ENCODE measurements around the gene TRIM17. TPM values are rescaled to one million over a fixed set of nuclear protein-coding genes. Genes with fewer than 3 reads are reported as not detected.
A peak's percentile ranks its signal among the peaks of the same experiment; 100 is the strongest.

Gene TRIM17
- total and polyA plus RNA-seq, 5 donors from 2014 or later = 0.30 to 0.61 (median 0.41) TPM; not detected in 1

GRCh38 chr1:228445843-228446650, 29.4 kb upstream of the TRIM17 start:
- peaks cover 72% of the 10 kb centered on the region for H3K27me3 Mint-ChIP-seq
- H3K27me3 ChIP-seq (ENCODE audit: control insufficient read depth, insufficient read depth, low read length) = peaks cover 36% of the 10 kb centered on the region

GRCh38 chr1:228445490-228445842, 28.8 kb upstream of the TRIM17 start:
- H3K27ac Mint-ChIP-seq = no peak overlapping the region
- peak overlapping the region; percentile 42 to 85 (median 77) for H3K4me3 Mint-ChIP-seq
- Histone ChIP-seq H3K36me3 (ENCODE audit: control insufficient read depth, insufficient read depth, low read length) (no peaks in the 10 kb centered on the region), H3K4me1 (ENCODE audit: control insufficient read depth, insufficient read depth, low read length, poor library complexity, severe bottlenecking) (peaks cover 12% of the 10 kb centered on the region), H3K27ac (ENCODE audit: insufficient read depth, low read length, poor library complexity, severe bottlenecking) (no peak overlapping the region), H3K4me3 (ENCODE audit: low read depth, low read length) (peak overlapping the region; percentile 42), H3K27me3 (ENCODE audit: control insufficient read depth, insufficient read depth, low read length) (peaks cover 36% of the 10 kb centered on the region), H3K9me3 (ENCODE audit: control insufficient read depth in 2 of 2, low read length in 2 of 2) (no peaks in the 10 kb centered on the region)
- DNase-seq (no peak), ATAC-seq (ENCODE audit: low read depth in 2 of 2) (no peak)
- H3K27me3 Mint-ChIP-seq = peaks cover 72% of the 10 kb centered on the region
- H3K9me3 Mint-ChIP-seq = peaks cover 0 to 2% (median 0%) of the 10 kb centered on the region in 7 donors
- peaks cover 0 to 12% (median 9%) of the 10 kb centered on the region in 4 donors for H3K4me1 Mint-ChIP-seq
- H3K36me3 Mint-ChIP-seq = no peaks in the 10 kb centered on the region

More at GRCh38 chr1:228445843-228446650, 29.4 kb upstream of the TRIM17 start:
- Mint-ChIP-seq H3K36me3 (no peaks in the 10 kb centered on the region), H3K27ac (peak overlapping the region in 1 of 3 donors; percentile 48), H3K4me3 (peak overlapping the region; percentile 42 to 85 (median 77)), H3K4me1 (peaks cover 0 to 12% (median 9%) of the 10 kb centered on the region in 4 donors), H3K9me3 (peaks cover 0 to 2% (median 0%) of the 10 kb centered on the region in 7 donors)
- Histone ChIP-seq H3K36me3 (ENCODE audit: control insufficient read depth, insufficient read depth, low read length) (no peaks in the 10 kb centered on the region), H3K9me3 (ENCODE audit: control insufficient read depth in 2 of 2, low read length in 2 of 2) (no peaks in the 10 kb centered on the region), H3K27ac (ENCODE audit: insufficient read depth, low read length, poor library complexity, severe bottlenecking) (no peak overlapping the region), H3K4me1 (ENCODE audit: control insufficient read depth, insufficient read depth, low read length, poor library complexity, severe bottlenecking) (peaks cover 12% of the 10 kb centered on the region), H3K4me3 (ENCODE audit: low read depth, low read length) (peak overlapping the region; percentile 42)
- ATAC-seq (ENCODE audit: low read depth in 2 of 2) (peak; percentile 55 to 57), DNase-seq (peak in 2 of 3 donors; percentile 33 to 60)

GRCh38 chr1:228443395-228443794, 26.7 kb upstream of the TRIM17 start:
- H3K27me3 Mint-ChIP-seq = peaks cover 74% of the 10 kb centered on the region
- H3K36me3 Mint-ChIP-seq = no peaks in the 10 kb centered on the region
- Histone ChIP-seq H3K4me3 (ENCODE audit: low read depth, low read length) (no peak overlapping the region), H3K4me1 (ENCODE audit: control insufficient read depth, insufficient read depth, low read length, poor library complexity, severe bottlenecking) (peaks cover 12% of the 10 kb centered on the region), H3K27ac (ENCODE audit: insufficient read depth, low read length, poor library complexity, severe bottlenecking) (no peak overlapping the region), H3K9me3 (ENCODE audit: control insufficient read depth in 2 of 2, low read length in 2 of 2) (no peaks in the 10 kb centered on the region), H3K36me3 (ENCODE audit: control insufficient read depth, insufficient read depth, low read length) (no peaks in the 10 kb centered on the region), H3K27me3 (ENCODE audit: control insufficient read depth, insufficient read depth, low read length) (peaks cover 36% of the 10 kb centered on the region)
- DNase-seq (no peak), ATAC-seq (ENCODE audit: low read depth in 2 of 2) (no peak)
- peaks cover 0 to 21% (median 13%) of the 10 kb centered on the region in 4 donors for H3K4me1 Mint-ChIP-seq
- H3K27ac Mint-ChIP-seq = no peak overlapping the region
- peaks cover 0 to 2% (median 0%) of the 10 kb centered on the region in 7 donors for H3K9me3 Mint-ChIP-seq
- no peak overlapping the region for H3K4me3 Mint-ChIP-seq

- H3K27ac Mint-ChIP-seq = no peak overlapping the region
- Histone ChIP-seq H3K27me3 (ENCODE audit: control insufficient read depth, insufficient read depth, low read length) (peaks cover 35% of the 10 kb centered on the region), H3K36me3 (ENCODE audit: control insufficient read depth, insufficient read depth, low read length) (no peaks in the 10 kb centered on the region), H3K4me1 (ENCODE audit: control insufficient read depth, insufficient read depth, low read length, poor library complexity, severe bottlenecking) (peaks cover 7% of the 10 kb centered on the region), H3K27ac (ENCODE audit: insufficient read depth, low read length, poor library complexity, severe bottlenecking) (no peak overlapping the region), H3K4me3 (ENCODE audit: low read depth, low read length) (no peak overlapping the region), H3K9me3 (ENCODE audit: control insufficient read depth in 2 of 2, low read length in 2 of 2) (no peaks in the 10 kb centered on the region)
- no peaks in the 10 kb centered on the region for H3K36me3 Mint-ChIP-seq
- DNase-seq = no peak
- ATAC-seq (ENCODE audit: low read depth in 2 of 2) = no peak
- H3K4me3 Mint-ChIP-seq = no peak overlapping the region
- peaks cover 0 to 5% (median 0%) of the 10 kb centered on the region in 7 donors for H3K9me3 Mint-ChIP-seq
- H3K4me1 Mint-ChIP-seq = peaks cover 0 to 20% (median 12%) of the 10 kb centered on the region in 4 donors
- H3K27me3 Mint-ChIP-seq = peaks cover 57% of the 10 kb centered on the region
These were observed 24.3 kb upstream of the TRIM17 start for GRCh38 chr1:228440761-228441500.

GRCh38 chr1:228438266-228438665, 21.6 kb upstream of the TRIM17 start:
- DNase-seq (peak in 1 of 3 donors; percentile 39), ATAC-seq (ENCODE audit: low read depth in 2 of 2) (no peak)
- no peaks in the 10 kb centered on the region for H3K36me3 ChIP-seq (ENCODE audit: control insufficient read depth, insufficient read depth, low read length)
- H3K4me1 ChIP-seq (ENCODE audit: control insufficient read depth, insufficient read depth, low read length, poor library complexity, severe bottlenecking) = no peaks in the 10 kb centered on the region
- H3K4me3 ChIP-seq (ENCODE audit: low read depth, low read length) = no peak overlapping the region
- Mint-ChIP-seq H3K27ac (no peak overlapping the region), H3K36me3 (no peaks in the 10 kb centered on the region), H3K4me3 (no peak overlapping the region), H3K27me3 (peaks cover 44% of the 10 kb centered on the region), H3K9me3 (peaks cover 0 to 2% (median 0%) of the 10 kb centered on the region in 7 donors), H3K4me1 (peaks cover 0 to 11% (median 3%) of the 10 kb centered on the region in 4 donors)
- H3K27me3 ChIP-seq (ENCODE audit: control insufficient read depth, insufficient read depth, low read length) = peaks cover 23% of the 10 kb centered on the region
- no peaks in the 10 kb centered on the region for H3K9me3 ChIP-seq (ENCODE audit: control insufficient read depth in 2 of 2, low read length in 2 of 2)
- H3K27ac ChIP-seq (ENCODE audit: insufficient read depth, low read length, poor library complexity, severe bottlenecking) = no peak overlapping the region

GRCh38 chr1:228437424-228437962, 20.8 kb upstream of the TRIM17 start:
- peaks cover 0 to 11% (median 3%) of the 10 kb centered on the region in 4 donors for H3K4me1 Mint-ChIP-seq
- Histone ChIP-seq H3K27me3 (ENCODE audit: control insufficient read depth, insufficient read depth, low read length) (peaks cover 19% of the 10 kb centered on the region), H3K36me3 (ENCODE audit: control insufficient read depth, insufficient read depth, low read length) (no peaks in the 10 kb centered on the region), H3K4me3 (ENCODE audit: low read depth, low read length) (no peak overlapping the region), H3K27ac (ENCODE audit: insufficient read depth, low read length, poor library complexity, severe bottlenecking) (no peak overlapping the region), H3K4me1 (ENCODE audit: control insufficient read depth, insufficient read depth, low read length, poor library complexity, severe bottlenecking) (no peaks in the 10 kb centered on the region), H3K9me3 (ENCODE audit: control insufficient read depth in 2 of 2, low read length in 2 of 2) (no peaks in the 10 kb centered on the region)
- no peak overlapping the region for H3K4me3 Mint-ChIP-seq
- no peak for DNase-seq
- no peak for ATAC-seq (ENCODE audit: low read depth in 2 of 2)
- no peak overlapping the region for H3K27ac Mint-ChIP-seq
- H3K36me3 Mint-ChIP-seq = no peaks in the 10 kb centered on the region
- peaks cover 45% of the 10 kb centered on the region for H3K27me3 Mint-ChIP-seq
- peaks cover 0 to 2% (median 0%) of the 10 kb centered on the region in 7 donors for H3K9me3 Mint-ChIP-seq

GRCh38 chr1:228434689-228435088, 18.0 kb upstream of the TRIM17 start:
- H3K27me3 Mint-ChIP-seq = peaks cover 38% of the 10 kb centered on the region
- no peak for ATAC-seq (ENCODE audit: low read depth in 2 of 2)
- peaks cover 0 to 11% (median 3%) of the 10 kb centered on the region in 4 donors for H3K4me1 Mint-ChIP-seq
- H3K4me3 ChIP-seq (ENCODE audit: low read depth, low read length) = no peak overlapping the region
- no peak overlapping the region for H3K4me3 Mint-ChIP-seq
- peaks cover 11% of the 10 kb centered on the region for H3K27me3 ChIP-seq (ENCODE audit: control insufficient read depth, insufficient read depth, low read length)
- DNase-seq = no peak
- H3K9me3 ChIP-seq (ENCODE audit: control insufficient read depth in 2 of 2, low read length in 2 of 2) = no peaks in the 10 kb centered on the region
- no peak overlapping the region for H3K27ac Mint-ChIP-seq
- H3K36me3 ChIP-seq (ENCODE audit: control insufficient read depth, insufficient read depth, low read length) = no peaks in the 10 kb centered on the region
- H3K9me3 Mint-ChIP-seq = peaks cover 0 to 2% (median 0%) of the 10 kb centered on the region in 7 donors
- H3K4me1 ChIP-seq (ENCODE audit: control insufficient read depth, insufficient read depth, low read length, poor library complexity, severe bottlenecking) = no peaks in the 10 kb centered on the region
- no peaks in the 10 kb centered on the region for H3K36me3 Mint-ChIP-seq
- H3K27ac ChIP-seq (ENCODE audit: insufficient read depth, low read length, poor library complexity, severe bottlenecking) = no peak overlapping the region

Measured in CD4-positive, CD25-positive, alpha-beta regulatory T cell (primary cell).